Left ventricle myocardium inferior (tissue), 1 donor: ENCODE measurements around the gene SRPX. TPM values are rescaled to one million over a fixed set of nuclear protein-coding genes. Genes with fewer than 3 reads are reported as not detected.

ENCODE experiments used
- DNase-seq: peaks from one replicate; pipeline ENCODE4 v3.0.0-alpha.2; 2020
- H3K27ac ChIP-seq: fragments of 200-600 bp; replicated peaks from 2 replicates; pipeline ENCODE4 v1.8.0; 2021
- H3K27me3 ChIP-seq: fragments of 200-600 bp; 2 replicates; pipeline ENCODE4 v1.8.0; 2021; ENCODE audit warnings: low read depth
- H3K36me3 ChIP-seq: fragments of 200-600 bp; 2 replicates; pipeline ENCODE4 v1.8.0; 2021
- H3K4me1 ChIP-seq: fragments of 200-600 bp; 2 replicates; pipeline ENCODE4 v1.8.0; 2021
- H3K4me3 ChIP-seq: fragments of 200-600 bp; 2 replicates; pipeline ENCODE4 v1.8.0; 2021; ENCODE audit warnings: mild to moderate bottlenecking, moderate library complexity
- H3K9me3 ChIP-seq: fragments of 200-600 bp; replicated peaks from 2 replicates; pipeline ENCODE4 v1.8.0; 2021
- intact Hi-C: fragments of 100-400 bp; cut with micrococcal nuclease; formaldehyde crosslinking; loops from one replicate; pipeline ENCODE4 v1.11.0; 2022
- total RNA-seq: library from RNA; stranded (reverse); fragmentation: NEBNext Ultra II Directional; extraction: Animal tissue kit (Norgen Biotek cat#: 25700); gene quantifications from one replicate; pipeline ENCODE4 v1.2.1, GENCODE V29; 2021
- TF ChIP-seq, protein P1 (sequence below): fragments of 200-600 bp; IDR thresholded peaks from 2 replicates; pipeline ENCODE4 v1.8.0; 2021; ENCODE audit warnings: antibody characterized with exemption, mild to moderate bottlenecking, borderline replicate concordance
- donor health status: DM: no; HTN: yes; CAD: no; lungs with severe emphysema.

Gene SRPX
- total RNA-seq, 1 donor from 2014 or later = 55.9 TPM

- intact Hi-C loops = no loop called here
Measured at GRCh38 chrX:38249965-38250364, 29.3 kb upstream of the SRPX start.

DNA sequence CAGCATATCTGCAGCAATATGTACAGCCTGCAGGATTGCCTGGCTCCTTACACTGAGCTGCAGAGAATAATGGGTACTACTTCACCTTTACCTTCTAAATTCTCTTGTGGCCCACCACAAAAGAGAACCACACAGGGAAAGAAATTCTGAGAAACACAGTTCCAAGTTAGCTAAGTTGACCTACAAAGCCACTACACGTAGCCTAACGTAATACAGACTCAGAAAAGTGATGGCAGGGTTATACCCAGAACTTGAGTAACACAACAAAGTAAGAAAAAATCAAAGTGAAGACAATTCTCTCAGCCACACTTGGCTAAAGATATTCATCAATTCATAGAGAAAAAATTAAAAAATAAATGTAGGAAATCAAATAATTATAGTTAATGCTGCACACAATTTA, 26.4 kb upstream of the SRPX start:
- H3K36me3 ChIP-seq = no peaks in the 10 kb centered on the region
- intact Hi-C loops = no loop called here
- TF ChIP-seq, protein P1, sequence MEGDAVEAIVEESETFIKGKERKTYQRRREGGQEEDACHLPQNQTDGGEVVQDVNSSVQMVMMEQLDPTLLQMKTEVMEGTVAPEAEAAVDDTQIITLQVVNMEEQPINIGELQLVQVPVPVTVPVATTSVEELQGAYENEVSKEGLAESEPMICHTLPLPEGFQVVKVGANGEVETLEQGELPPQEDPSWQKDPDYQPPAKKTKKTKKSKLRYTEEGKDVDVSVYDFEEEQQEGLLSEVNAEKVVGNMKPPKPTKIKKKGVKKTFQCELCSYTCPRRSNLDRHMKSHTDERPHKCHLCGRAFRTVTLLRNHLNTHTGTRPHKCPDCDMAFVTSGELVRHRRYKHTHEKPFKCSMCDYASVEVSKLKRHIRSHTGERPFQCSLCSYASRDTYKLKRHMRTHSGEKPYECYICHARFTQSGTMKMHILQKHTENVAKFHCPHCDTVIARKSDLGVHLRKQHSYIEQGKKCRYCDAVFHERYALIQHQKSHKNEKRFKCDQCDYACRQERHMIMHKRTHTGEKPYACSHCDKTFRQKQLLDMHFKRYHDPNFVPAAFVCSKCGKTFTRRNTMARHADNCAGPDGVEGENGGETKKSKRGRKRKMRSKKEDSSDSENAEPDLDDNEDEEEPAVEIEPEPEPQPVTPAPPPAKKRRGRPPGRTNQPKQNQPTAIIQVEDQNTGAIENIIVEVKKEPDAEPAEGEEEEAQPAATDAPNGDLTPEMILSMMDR = no peak

More at GRCh38 chrX:38249965-38250364, 29.3 kb upstream of the SRPX start:
- Histone ChIP-seq H3K27ac (no peak overlapping the region), H3K36me3 (no peaks in the 10 kb centered on the region), H3K4me1 (no peaks in the 10 kb centered on the region), H3K9me3 (no peaks in the 10 kb centered on the region), H3K4me3 (no peak overlapping the region), H3K27me3 (no peaks in the 10 kb centered on the region)
- DNase-seq = no peak
- TF ChIP-seq, protein P1 = no peak

GRCh38 chrX:38240541-38240940, 19.9 kb upstream of the SRPX start:
- intact Hi-C loops = no loop called here
- H3K36me3 ChIP-seq = no peaks in the 10 kb centered on the region
- TF ChIP-seq, protein P1 = no peak
- no peak for DNase-seq
- no peaks in the 10 kb centered on the region for H3K9me3 ChIP-seq
- H3K4me3 ChIP-seq = no peak overlapping the region
- no peaks in the 10 kb centered on the region for H3K27me3 ChIP-seq
- no peak overlapping the region for H3K27ac ChIP-seq
- no peaks in the 10 kb centered on the region for H3K4me1 ChIP-seq

More for the DNA sequence above, 26.4 kb upstream of the SRPX start:
- no peak overlapping the region for H3K4me3 ChIP-seq
- DNase-seq = no peak
- H3K4me1 ChIP-seq = no peaks in the 10 kb centered on the region
- no peaks in the 10 kb centered on the region for H3K9me3 ChIP-seq
- H3K27me3 ChIP-seq = no peaks in the 10 kb centered on the region
- H3K27ac ChIP-seq = no peak overlapping the region

DNA sequence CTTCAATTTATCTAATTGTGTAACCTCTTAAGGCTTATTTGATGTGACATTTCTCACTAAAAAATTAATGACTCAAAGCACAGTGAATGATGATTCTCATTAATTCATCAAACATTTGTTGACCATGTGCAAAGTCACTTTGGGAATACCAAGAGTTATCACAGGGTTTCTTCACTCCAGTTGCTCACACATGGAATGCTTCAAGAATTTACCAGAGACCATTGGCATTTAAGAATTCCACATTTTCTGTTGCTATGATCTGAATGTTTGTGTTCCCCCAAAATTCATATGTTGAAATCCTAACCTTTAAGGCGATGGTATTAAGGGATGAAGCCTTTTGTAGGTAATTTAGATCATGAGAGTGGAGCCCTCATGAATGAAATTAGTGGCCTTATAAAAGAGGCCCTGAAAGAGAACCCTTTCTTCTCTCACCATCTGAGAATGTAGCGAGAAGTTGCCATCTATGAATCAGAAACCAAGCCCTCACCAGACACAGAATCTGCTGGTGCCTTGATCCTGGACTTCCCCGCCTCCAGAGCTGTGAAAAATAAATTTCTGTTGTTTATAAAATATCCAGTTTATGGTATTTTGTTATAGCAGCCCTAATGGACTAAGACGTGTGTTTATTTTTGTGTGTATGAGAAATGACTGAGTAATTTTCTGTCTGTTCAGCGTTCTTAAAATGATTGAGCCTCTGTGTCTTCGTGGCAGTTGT, 16.4 kb upstream of the SRPX start:
- intact Hi-C loops = no loop called here

GRCh38 chrX:38233891-38234667, 13.4 kb upstream of the SRPX start:
- H3K4me1 ChIP-seq = peaks cover 12% of the 10 kb centered on the region
- TF ChIP-seq, protein P1 = no peak
- intact Hi-C loops = no loop called here

More for the DNA sequence above, 16.4 kb upstream of the SRPX start:
- peaks cover 12% of the 10 kb centered on the region for H3K4me1 ChIP-seq
- H3K9me3 ChIP-seq = no peaks in the 10 kb centered on the region
- H3K36me3 ChIP-seq = no peaks in the 10 kb centered on the region
- H3K4me3 ChIP-seq = no peak overlapping the region
- TF ChIP-seq, protein P1 = no peak
- H3K27me3 ChIP-seq = no peaks in the 10 kb centered on the region
- H3K27ac ChIP-seq = no peak overlapping the region
- DNase-seq = no peak

More at GRCh38 chrX:38233891-38234667, 13.4 kb upstream of the SRPX start:
- Histone ChIP-seq H3K4me3 (no peak overlapping the region), H3K9me3 (no peaks in the 10 kb centered on the region), H3K36me3 (no peaks in the 10 kb centered on the region), H3K27me3 (no peaks in the 10 kb centered on the region), H3K27ac (peak overlapping the region; percentile 59)
- no peak for DNase-seq
